CD4-positive, alpha-beta T cell (primary cell): ENCODE data around the gene ECEL1. TPM values are rescaled to one million over a fixed set of nuclear protein-coding genes. Genes with fewer than 3 reads are reported as not detected.

Experiments
- ATAC-seq: fragments of 200-7000 bp; cut with Tn5 transposase; one replicate; pipeline ENCODE4 v1.10.0; 2022; ENCODE audit warnings: mild to moderate bottlenecking; ENCODE audit not compliant: poor library complexity
- CTCF ChIA-PET: fragments of 350-600 bp; sonication (Branson Sonifier 250); formaldehyde crosslinking; loops from one replicate; lab custom pipeline; 2021; ENCODE audit warnings: antibody characterized with exemption, inconsistent platforms; lab: Charles Lee
- POLR2A ChIA-PET: fragments of 350-600 bp; sonication (Branson Sonifier 250); formaldehyde crosslinking; loops from one replicate; lab custom pipeline; 2021; ENCODE audit warnings: antibody characterized with exemption, inconsistent platforms; lab: Charles Lee
- DNase-seq, 14 experiments: peaks; one replicate each; pipeline ENCODE4 v3.0.0-alpha.2; 2013 to 2020; ENCODE audit warnings: mixed read lengths in 2 of 14
- H3K27ac ChIP-seq, 2 donors: one replicate each; pipeline versions ENCODE4 v1.5.1 to v1.7.0; 2013; ENCODE audit warnings: low read length in 2 of 2, low read depth in 1 of 2, mild to moderate bottlenecking in 1 of 2
- H3K27me3 ChIP-seq, 2 experiments: 1 replicate in 1 of 2; 2 replicates in 1 of 2; pipeline versions ENCODE4 v1.6.1 to v1.7.0; 2013; ENCODE audit warnings: low read length in 2 of 2, control low read depth in 1 of 2, mild to moderate bottlenecking in 1 of 2, moderate library complexity in 1 of 2; ENCODE audit not compliant: insufficient read depth in 2 of 2, control insufficient read depth in 1 of 2
- H3K36me3 ChIP-seq: one replicate; pipeline ENCODE4 v1.6.1; 2013; ENCODE audit warnings: low read length, control low read depth; ENCODE audit not compliant: insufficient read depth
- H3K4me1 ChIP-seq: one replicate; pipeline ENCODE4 v1.6.1; 2013; ENCODE audit warnings: low read length, control low read depth; ENCODE audit not compliant: insufficient read depth
- H3K4me3 ChIP-seq: one replicate; pipeline ENCODE4 v1.5.1; 2013; ENCODE audit warnings: mild to moderate bottlenecking, low read length, moderate library complexity
- H3K9me3 ChIP-seq, 2 experiments: 1 replicate in 1 of 2; 2 replicates in 1 of 2; pipeline versions ENCODE4 v1.6.1 to v1.7.0; 2013; ENCODE audit warnings: low read length in 2 of 2, mild to moderate bottlenecking in 2 of 2, control low read depth in 1 of 2, moderate library complexity in 1 of 2; ENCODE audit not compliant: control insufficient read depth in 1 of 2, insufficient read depth in 1 of 2
- H3K27ac Mint-ChIP-seq: one replicate; pipeline ENCODE4 v1.8.0; 2020; ENCODE audit warnings: mixed read lengths
- H3K27me3 Mint-ChIP-seq: one replicate; pipeline ENCODE4 v1.8.0; 2021; ENCODE audit warnings: mixed read lengths
- H3K36me3 Mint-ChIP-seq: one replicate; pipeline ENCODE4 v1.8.0; 2021; ENCODE audit warnings: low read depth, mixed read lengths
- H3K4me1 Mint-ChIP-seq: one replicate; pipeline ENCODE4 v1.8.0; 2021; ENCODE audit warnings: low read depth, mixed read lengths
- H3K4me3 Mint-ChIP-seq: one replicate; pipeline ENCODE4 v1.8.0; 2020; ENCODE audit warnings: mild to moderate bottlenecking, mixed read lengths
- H3K9me3 Mint-ChIP-seq: one replicate; pipeline ENCODE4 v1.8.0; 2020; ENCODE audit warnings: mixed read lengths
- CTCF ChIP-seq: fragments of 200-600 bp; IDR thresholded peaks from one replicate; pipeline ENCODE4 v1.8.0; 2022; ENCODE audit warnings: antibody characterized with exemption, mild to moderate bottlenecking
- intact Hi-C, 2 experiments: fragments of 100-400 bp; cut with DNase I in 1 of 2; cut with micrococcal nuclease in 1 of 2; formaldehyde crosslinking; loops; one replicate each; pipeline versions ENCODE4 v1.15.1 to v1.9.0; 2023 to 2025; cut with DNase I, micrococcal nuclease
- total RNA-seq, 174 experiments: library from RNA in 2 of 174; stranded (reverse) in 2 of 174; gene quantifications; one replicate each; pipeline ENCODE4 v1.2.3 and lab custom pipeline; 2021 to 2026

The ECEL1 gene
- total RNA-seq, 2 experiments from 2014 or later: not detected

GRCh38 chr2:232438951-232439757 lies 48.5 kb downstream of the ECEL1 start:
- Histone ChIP-seq H3K36me3 (no peaks in the 10 kb centered on the region), H3K27ac (no peak overlapping the region), H3K4me1 (peaks cover 11% of the 10 kb centered on the region), H3K4me3 (no peak overlapping the region), H3K9me3 (no peaks in the 10 kb centered on the region), H3K27me3 (peaks cover 0 to 2% of the 10 kb centered on the region in 2 experiments)
- no peak overlapping the region for H3K4me3 Mint-ChIP-seq
- intact Hi-C loops: loop anchor here in 1 of 2 experiments (5.0 kb wide), 2 partner anchors 83 to 587 kb away; partner anchors contain the start of gene PRSS56
- TF ChIP-seq CTCF: peak; percentile 77
- DNase-seq (peak in 13 of 14 experiments; percentile 15 to 61 (median 31)), ATAC-seq (peak; percentile 44)
- no peaks in the 10 kb centered on the region for H3K36me3 Mint-ChIP-seq
- no peaks in the 10 kb centered on the region for H3K9me3 Mint-ChIP-seq
- ChIA-PET POLR2A (no interaction called here), CTCF (interaction anchor here (1.3 to 1.8 kb wide), 2 partner anchors 9 to 533 kb away, joined by 4 to 7 read pairs; no protein-coding TSS in a partner anchor)
- peaks cover 3% of the 10 kb centered on the region for H3K27me3 Mint-ChIP-seq
- no peak overlapping the region for H3K27ac Mint-ChIP-seq
- no peaks in the 10 kb centered on the region for H3K4me1 Mint-ChIP-seq

GRCh38 chr2:232438091-232438490 lies 49.5 kb downstream of the ECEL1 start:
- no peaks in the 10 kb centered on the region for H3K9me3 ChIP-seq
- peaks cover 11% of the 10 kb centered on the region for H3K4me1 ChIP-seq
- H3K36me3 Mint-ChIP-seq: no peaks in the 10 kb centered on the region
- H3K4me3 ChIP-seq: no peak overlapping the region
- H3K27me3 Mint-ChIP-seq: peaks cover 3% of the 10 kb centered on the region
- ChIA-PET CTCF (no interaction called here), POLR2A (no interaction called here)
- intact Hi-C loops: loop anchor here in 1 of 2 experiments (5.0 kb wide), 2 partner anchors 84 to 586 kb away; partner anchors contain the start of gene PRSS56
- ATAC-seq (no peak), DNase-seq (no peak)
- no peaks in the 10 kb centered on the region for H3K9me3 Mint-ChIP-seq
- no peak overlapping the region for H3K27ac ChIP-seq
- no peak overlapping the region for H3K4me3 Mint-ChIP-seq
- no peak overlapping the region for H3K27ac Mint-ChIP-seq
- H3K4me1 Mint-ChIP-seq: no peaks in the 10 kb centered on the region
- no peak for TF ChIP-seq CTCF
- H3K27me3 ChIP-seq: peaks cover 0 to 2% of the 10 kb centered on the region in 2 experiments
- H3K36me3 ChIP-seq: no peaks in the 10 kb centered on the region

GRCh38 chr2:232437195-232437571 lies 50.5 kb downstream of the ECEL1 start:
- H3K36me3 ChIP-seq: no peaks in the 10 kb centered on the region
- peaks cover 0 to 2% of the 10 kb centered on the region in 2 experiments for H3K27me3 ChIP-seq
- DNase-seq: no peak
- no peak overlapping the region for H3K4me3 Mint-ChIP-seq
- no peaks in the 10 kb centered on the region for H3K9me3 Mint-ChIP-seq
- H3K27ac ChIP-seq: no peak overlapping the region
- POLR2A ChIA-PET: no interaction called here
- H3K4me1 Mint-ChIP-seq: no peaks in the 10 kb centered on the region
- no peak overlapping the region for H3K27ac Mint-ChIP-seq
- no peaks in the 10 kb centered on the region for H3K36me3 Mint-ChIP-seq
- peaks cover 3% of the 10 kb centered on the region for H3K27me3 Mint-ChIP-seq
- H3K4me3 ChIP-seq: no peak overlapping the region
- H3K9me3 ChIP-seq: peaks cover 0 to 6% of the 10 kb centered on the region in 2 experiments
- no peak for TF ChIP-seq CTCF
- H3K4me1 ChIP-seq: peaks cover 11% of the 10 kb centered on the region
- CTCF ChIA-PET: no interaction called here
- no peak for ATAC-seq
- intact Hi-C loops: loop anchor here in 1 of 2 experiments (5.0 kb wide), 2 partner anchors 85 to 585 kb away; partner anchors contain the start of gene PRSS56
